ENCODE measurements around the gene CCDC197. TPM values are rescaled to one million over a fixed set of nuclear protein-coding genes. Genes with fewer than 3 reads are reported as not detected.

The CCDC197 gene
- polyA plus RNA-seq, 6 donors from 2014 or later: not detected

- DNase-seq: no peak
- peak overlapping the region in 2 of 8 donors; percentile 66 to 80 for H3K4me3 Mint-ChIP-seq
- ATAC-seq (ENCODE audit: low read depth in 2 of 2): no peak
- H3K27me3 Mint-ChIP-seq: no peaks in the 10 kb centered on the region
- no peaks in the 10 kb centered on the region for H3K36me3 Mint-ChIP-seq
- no peaks in the 10 kb centered on the region for H3K9me3 Mint-ChIP-seq
- H3K4me1 Mint-ChIP-seq: peaks cover 61 to 94% (median 78%) of the 10 kb centered on the region in 3 donors
- H3K27ac Mint-ChIP-seq: peak overlapping the region in 3 of 6 donors; percentile 19 to 96 (median 81)
Observed at GRCh38 chr14:93957333-93957710, 39.8 kb upstream of the CCDC197 start.

GRCh38 chr14:93957751-93958566, 39.1 kb upstream of the CCDC197 start:
- Mint-ChIP-seq H3K36me3 (no peaks in the 10 kb centered on the region), H3K27ac (peak overlapping the region; percentile 53 to 96 (median 76)), H3K4me1 (peaks cover 64 to 94% (median 85%) of the 10 kb centered on the region in 3 donors), H3K9me3 (no peaks in the 10 kb centered on the region), H3K27me3 (no peaks in the 10 kb centered on the region), H3K4me3 (no peak overlapping the region)
- no peak for ATAC-seq (ENCODE audit: low read depth in 2 of 2)
- DNase-seq: no peak

- no peak for DNase-seq
- Mint-ChIP-seq H3K36me3 (no peaks in the 10 kb centered on the region), H3K4me3 (peak overlapping the region in 7 of 8 donors; percentile 25 to 85 (median 70))
Observed at GRCh38 chr14:93958567-93959238, 38.4 kb upstream of the CCDC197 start.

GRCh38 chr14:93959239-93960107, 37.6 kb upstream of the CCDC197 start:
- H3K9me3 Mint-ChIP-seq: no peaks in the 10 kb centered on the region
- no peaks in the 10 kb centered on the region for H3K36me3 Mint-ChIP-seq
- ATAC-seq (ENCODE audit: low read depth in 2 of 2) (peak; percentile 74 to 79), DNase-seq (peak; percentile 80)
- no peaks in the 10 kb centered on the region for H3K27me3 Mint-ChIP-seq
- H3K27ac Mint-ChIP-seq: peak overlapping the region; percentile 88 to 98 (median 96)
- peaks cover 67 to 95% (median 93%) of the 10 kb centered on the region in 3 donors for H3K4me1 Mint-ChIP-seq
- peak overlapping the region in 7 of 8 donors; percentile 25 to 85 (median 70) for H3K4me3 Mint-ChIP-seq

More at GRCh38 chr14:93958567-93959238, 38.4 kb upstream of the CCDC197 start:
- H3K4me1 Mint-ChIP-seq: peaks cover 68 to 95% (median 92%) of the 10 kb centered on the region in 3 donors
- H3K9me3 Mint-ChIP-seq: no peaks in the 10 kb centered on the region
- no peak for ATAC-seq (ENCODE audit: low read depth in 2 of 2)
- no peaks in the 10 kb centered on the region for H3K27me3 Mint-ChIP-seq
- peak overlapping the region; percentile 88 to 98 (median 96) for H3K27ac Mint-ChIP-seq

- ATAC-seq (ENCODE audit: low read depth in 2 of 2) (no peak), DNase-seq (no peak)
- peak overlapping the region in 4 of 6 donors; percentile 90 to 98 (median 96) for H3K27ac Mint-ChIP-seq
- peaks cover 69 to 95% (median 93%) of the 10 kb centered on the region in 3 donors for H3K4me1 Mint-ChIP-seq
- no peaks in the 10 kb centered on the region for H3K36me3 Mint-ChIP-seq
- peaks cover 0 to 6% (median 0%) of the 10 kb centered on the region in 7 donors for H3K9me3 Mint-ChIP-seq
- no peaks in the 10 kb centered on the region for H3K27me3 Mint-ChIP-seq
- H3K4me3 Mint-ChIP-seq: peak overlapping the region in 5 of 8 donors; percentile 25 to 85 (median 70)
Observed at GRCh38 chr14:93960108-93960475, 37.0 kb upstream of the CCDC197 start.

GRCh38 chr14:93960774-93961438, 36.2 kb upstream of the CCDC197 start:
- Mint-ChIP-seq H3K4me1 (peaks cover 67 to 93% (median 91%) of the 10 kb centered on the region in 3 donors), H3K36me3 (no peaks in the 10 kb centered on the region), H3K4me3 (peak overlapping the region in 5 of 8 donors; percentile 2 to 44 (median 40)), H3K27me3 (no peaks in the 10 kb centered on the region), H3K9me3 (peaks cover 0 to 7% (median 0%) of the 10 kb centered on the region in 7 donors), H3K27ac (peak overlapping the region in 2 of 6 donors; percentile 65 to 95)
- no peak for ATAC-seq (ENCODE audit: low read depth in 2 of 2)
- no peak for DNase-seq

GRCh38 chr14:93961620-93962019, 35.5 kb upstream of the CCDC197 start:
- H3K4me1 Mint-ChIP-seq: peaks cover 64 to 93% (median 85%) of the 10 kb centered on the region in 3 donors
- H3K27ac Mint-ChIP-seq: peak overlapping the region; percentile 65 to 95 (median 87)
- peak overlapping the region in 5 of 8 donors; percentile 44 to 82 (median 68) for H3K4me3 Mint-ChIP-seq
- H3K36me3 Mint-ChIP-seq: no peaks in the 10 kb centered on the region
- H3K27me3 Mint-ChIP-seq: no peaks in the 10 kb centered on the region
- H3K9me3 Mint-ChIP-seq: peaks cover 0 to 7% (median 0%) of the 10 kb centered on the region in 7 donors
- DNase-seq: no peak
- ATAC-seq (ENCODE audit: low read depth in 2 of 2): no peak

GRCh38 chr14:93962701-93963601, 34.1 kb upstream of the CCDC197 start:
- peak; percentile 76 for DNase-seq
- Mint-ChIP-seq H3K27me3 (no peaks in the 10 kb centered on the region), H3K4me1 (peaks cover 67 to 94% (median 83%) of the 10 kb centered on the region in 3 donors), H3K36me3 (no peaks in the 10 kb centered on the region), H3K27ac (peak overlapping the region; percentile 95 to 99 (median 96)), H3K4me3 (peak overlapping the region; percentile 52 to 89 (median 69)), H3K9me3 (peaks cover 0 to 7% (median 0%) of the 10 kb centered on the region in 7 donors)
- ATAC-seq (ENCODE audit: low read depth in 2 of 2): peak; percentile 67 to 72

- peaks cover 69 to 94% (median 83%) of the 10 kb centered on the region in 3 donors for H3K4me1 Mint-ChIP-seq
- peaks cover 0 to 7% (median 0%) of the 10 kb centered on the region in 7 donors for H3K9me3 Mint-ChIP-seq
- DNase-seq (no peak), ATAC-seq (ENCODE audit: low read depth in 2 of 2) (no peak)
- no peaks in the 10 kb centered on the region for H3K36me3 Mint-ChIP-seq
- H3K27ac Mint-ChIP-seq: peak overlapping the region in 5 of 6 donors; percentile 63 to 99 (median 95)
- peak overlapping the region in 5 of 8 donors; percentile 52 to 82 (median 66) for H3K4me3 Mint-ChIP-seq
- H3K27me3 Mint-ChIP-seq: no peaks in the 10 kb centered on the region
Observed at GRCh38 chr14:93963692-93964091, 33.4 kb upstream of the CCDC197 start.

- DNase-seq: no peak
- Mint-ChIP-seq H3K27ac (peak overlapping the region in 3 of 6 donors; percentile 22 to 95 (median 50)), H3K4me3 (peak overlapping the region in 1 of 8 donors; percentile 48), H3K36me3 (no peaks in the 10 kb centered on the region), H3K4me1 (peaks cover 70 to 94% (median 83%) of the 10 kb centered on the region in 3 donors), H3K27me3 (no peaks in the 10 kb centered on the region), H3K9me3 (peaks cover 0 to 7% (median 0%) of the 10 kb centered on the region in 7 donors)
- no peak for ATAC-seq (ENCODE audit: low read depth in 2 of 2)
Observed at GRCh38 chr14:93964281-93964680, 32.8 kb upstream of the CCDC197 start.

GRCh38 chr14:93964820-93965286, 32.2 kb upstream of the CCDC197 start:
- peak overlapping the region in 4 of 6 donors; percentile 5 to 75 (median 37) for H3K27ac Mint-ChIP-seq
- H3K4me1 Mint-ChIP-seq: peaks cover 65 to 94% (median 81%) of the 10 kb centered on the region in 3 donors
- DNase-seq (no peak), ATAC-seq (ENCODE audit: low read depth in 2 of 2) (no peak)
- H3K36me3 Mint-ChIP-seq: no peaks in the 10 kb centered on the region
- H3K4me3 Mint-ChIP-seq: peak overlapping the region in 3 of 8 donors; percentile 2 to 56 (median 37)
- H3K9me3 Mint-ChIP-seq: peaks cover 0 to 7% (median 0%) of the 10 kb centered on the region in 7 donors
- no peaks in the 10 kb centered on the region for H3K27me3 Mint-ChIP-seq
